ENCODE data around the gene NCOA3. TPM values are rescaled to one million over a fixed set of nuclear protein-coding genes. Genes with fewer than 3 reads are reported as not detected.

NCOA3 gene
- total and polyA plus RNA-seq, 2 donors (not counting 1 experiment from before 2014, with no cell fraction given): 22.3 to 23.1 TPM

GRCh38 chr20:47691625-47692024, 189.9 kb downstream of the NCOA3 start:
- H3K36me3 ChIP-seq (ENCODE audit: control insufficient read depth, insufficient read depth, low read length): no peaks in the 10 kb centered on the region
- no peaks in the 10 kb centered on the region for H3K9me3 ChIP-seq (ENCODE audit: control insufficient read depth, insufficient read depth, low read depth, low read length)
- no peak overlapping the region for H3K4me3 ChIP-seq (replicated peaks in 1 of 4; ENCODE audit: control extremely low read depth in 1 of 4, insufficient read depth in 1 of 4, low read depth in 3 of 4, low read length in 4 of 4)
- H3K79me2 ChIP-seq (ENCODE audit: control insufficient read depth, insufficient read depth, low read length): no peaks in the 10 kb centered on the region
- H3K27me3 ChIP-seq (ENCODE audit: control insufficient read depth, insufficient read depth, low read length): no peaks in the 10 kb centered on the region
- H3K9ac ChIP-seq (ENCODE audit: insufficient read depth, low read length): no peak overlapping the region
- peak; percentile 40 to 50 for DNase-seq (ENCODE audit: low read depth in 2 of 2)
- no peak overlapping the region for H2AFZ ChIP-seq (ENCODE audit: low read length)
- no peaks in the 10 kb centered on the region for H3K4me1 ChIP-seq (ENCODE audit: control insufficient read depth, extremely low read depth, insufficient read depth, low read length)
- no peak overlapping the region for H3K27ac ChIP-seq (ENCODE audit: insufficient read depth, low read length)
- H3K4me2 ChIP-seq (ENCODE audit: extremely low read depth, insufficient read depth, low read length): no peak overlapping the region
- TF ChIP-seq EZH2 (IDR thresholded peaks at IDR 0.05; ENCODE audit: low read length, missing control alignments) (no peak), CTCF (conservative IDR thresholded peaks at IDR 0.05 in 1 of 2, IDR thresholded peaks at IDR 0.05 in 1 of 2; ENCODE audit: low read depth in 1 of 2, low read length in 2 of 2) (no peak)
- no peaks in the 10 kb centered on the region for H4K20me1 ChIP-seq (ENCODE audit: control insufficient read depth, extremely low read depth, insufficient read depth, low read length)

GRCh38 chr20:47694021-47694818, 192.5 kb downstream of the NCOA3 start:
- Histone ChIP-seq H3K4me1 (ENCODE audit: control insufficient read depth, extremely low read depth, insufficient read depth, low read length) (no peaks in the 10 kb centered on the region), H3K4me2 (ENCODE audit: extremely low read depth, insufficient read depth, low read length) (no peak overlapping the region), H3K79me2 (ENCODE audit: control insufficient read depth, insufficient read depth, low read length) (no peaks in the 10 kb centered on the region), H3K27ac (ENCODE audit: insufficient read depth, low read length) (no peak overlapping the region), H3K27me3 (ENCODE audit: control insufficient read depth, insufficient read depth, low read length) (no peaks in the 10 kb centered on the region), H2AFZ (ENCODE audit: low read length) (no peak overlapping the region), H3K9me3 (ENCODE audit: control insufficient read depth, insufficient read depth, low read depth, low read length) (no peaks in the 10 kb centered on the region), H4K20me1 (ENCODE audit: control insufficient read depth, extremely low read depth, insufficient read depth, low read length) (no peaks in the 10 kb centered on the region), H3K36me3 (ENCODE audit: control insufficient read depth, insufficient read depth, low read length) (no peaks in the 10 kb centered on the region), H3K9ac (ENCODE audit: insufficient read depth, low read length) (no peak overlapping the region), H3K4me3 (replicated peaks in 1 of 4; ENCODE audit: control extremely low read depth in 1 of 4, insufficient read depth in 1 of 4, low read depth in 3 of 4, low read length in 4 of 4) (no peak overlapping the region)
- DNase-seq (ENCODE audit: low read depth in 2 of 2): no peak
- TF ChIP-seq CTCF (conservative IDR thresholded peaks at IDR 0.05 in 1 of 2, IDR thresholded peaks at IDR 0.05 in 1 of 2; ENCODE audit: low read depth in 1 of 2, low read length in 2 of 2): no peak
- no peak for TF ChIP-seq EZH2 (IDR thresholded peaks at IDR 0.05; ENCODE audit: low read length, missing control alignments)

- no peak for DNase-seq (ENCODE audit: low read depth in 2 of 2)
- Histone ChIP-seq H3K27ac (ENCODE audit: insufficient read depth, low read length) (no peak overlapping the region), H2AFZ (ENCODE audit: low read length) (no peak overlapping the region), H3K27me3 (ENCODE audit: control insufficient read depth, insufficient read depth, low read length) (no peaks in the 10 kb centered on the region), H3K4me2 (ENCODE audit: extremely low read depth, insufficient read depth, low read length) (no peak overlapping the region), H3K9ac (ENCODE audit: insufficient read depth, low read length) (no peak overlapping the region), H3K4me1 (ENCODE audit: control insufficient read depth, extremely low read depth, insufficient read depth, low read length) (no peaks in the 10 kb centered on the region), H4K20me1 (ENCODE audit: control insufficient read depth, extremely low read depth, insufficient read depth, low read length) (no peaks in the 10 kb centered on the region), H3K36me3 (ENCODE audit: control insufficient read depth, insufficient read depth, low read length) (no peaks in the 10 kb centered on the region), H3K9me3 (ENCODE audit: control insufficient read depth, insufficient read depth, low read depth, low read length) (no peaks in the 10 kb centered on the region), H3K79me2 (ENCODE audit: control insufficient read depth, insufficient read depth, low read length) (no peaks in the 10 kb centered on the region), H3K4me3 (replicated peaks in 1 of 4; ENCODE audit: control extremely low read depth in 1 of 4, insufficient read depth in 1 of 4, low read depth in 3 of 4, low read length in 4 of 4) (no peak overlapping the region)
- TF ChIP-seq CTCF (conservative IDR thresholded peaks at IDR 0.05 in 1 of 2, IDR thresholded peaks at IDR 0.05 in 1 of 2; ENCODE audit: low read depth in 1 of 2, low read length in 2 of 2) (no peak), EZH2 (IDR thresholded peaks at IDR 0.05; ENCODE audit: low read length, missing control alignments) (no peak)
Observed at GRCh38 chr20:47696856-47697255, 195.2 kb downstream of the NCOA3 start.
